Testis (tissue), 2 donors: ENCODE data around the gene ALDOC.

Experiments used
- POLR2A ChIP-seq: fragments of 450-650 bp; IDR thresholded peaks from one replicate; pipeline ENCODE4 v1.6.1; 2017; ENCODE audit warnings: antibody characterized with exemption, mild to moderate bottlenecking, moderate library complexity
- TF ChIP-seq, protein P1 (sequence below), 3 experiments: fragments of 450-650 bp in 2 of 3; fragments of 200-600 bp in 1 of 3; sonication (generic) in 1 of 3; IDR thresholded peaks; one replicate each; pipeline ENCODE4 v1.5.1; 2016 to 2019; ENCODE audit warnings: antibody characterized with exemption in 3 of 3, mild to moderate bottlenecking in 2 of 3, moderate library complexity in 1 of 3

DNA sequence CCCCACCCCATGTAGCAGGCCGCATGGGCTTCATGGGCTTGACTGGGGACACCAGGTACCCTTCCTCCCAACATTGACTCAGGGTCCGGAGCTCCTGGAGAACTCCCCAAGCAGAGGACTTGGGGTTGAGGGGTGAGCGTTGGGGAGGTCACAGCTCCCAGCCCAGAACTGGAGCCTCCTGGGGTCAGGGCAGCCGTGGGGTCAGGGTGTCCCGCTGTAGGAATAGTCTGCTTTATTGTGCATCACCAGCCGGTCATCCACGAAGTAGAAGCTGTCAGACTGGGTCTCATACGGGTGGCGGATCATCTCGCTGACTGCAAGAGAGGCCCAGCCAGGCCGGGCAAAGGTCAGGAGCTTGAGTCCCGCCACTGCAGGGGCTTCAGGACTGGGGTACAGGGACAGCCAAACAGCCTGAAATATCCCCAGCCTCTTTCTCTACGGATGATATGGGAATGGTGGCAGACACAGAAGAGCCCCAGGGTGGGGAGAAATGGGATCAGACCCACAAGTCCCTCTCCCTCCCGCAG, 29.5 kb downstream of the ALDOC start:
- TF ChIP-seq POLR2A = no peak
- TF ChIP-seq, protein P1, sequence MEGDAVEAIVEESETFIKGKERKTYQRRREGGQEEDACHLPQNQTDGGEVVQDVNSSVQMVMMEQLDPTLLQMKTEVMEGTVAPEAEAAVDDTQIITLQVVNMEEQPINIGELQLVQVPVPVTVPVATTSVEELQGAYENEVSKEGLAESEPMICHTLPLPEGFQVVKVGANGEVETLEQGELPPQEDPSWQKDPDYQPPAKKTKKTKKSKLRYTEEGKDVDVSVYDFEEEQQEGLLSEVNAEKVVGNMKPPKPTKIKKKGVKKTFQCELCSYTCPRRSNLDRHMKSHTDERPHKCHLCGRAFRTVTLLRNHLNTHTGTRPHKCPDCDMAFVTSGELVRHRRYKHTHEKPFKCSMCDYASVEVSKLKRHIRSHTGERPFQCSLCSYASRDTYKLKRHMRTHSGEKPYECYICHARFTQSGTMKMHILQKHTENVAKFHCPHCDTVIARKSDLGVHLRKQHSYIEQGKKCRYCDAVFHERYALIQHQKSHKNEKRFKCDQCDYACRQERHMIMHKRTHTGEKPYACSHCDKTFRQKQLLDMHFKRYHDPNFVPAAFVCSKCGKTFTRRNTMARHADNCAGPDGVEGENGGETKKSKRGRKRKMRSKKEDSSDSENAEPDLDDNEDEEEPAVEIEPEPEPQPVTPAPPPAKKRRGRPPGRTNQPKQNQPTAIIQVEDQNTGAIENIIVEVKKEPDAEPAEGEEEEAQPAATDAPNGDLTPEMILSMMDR (IDR thresholded peaks at IDR 0.05) = no peak
